Uterus (tissue), 2 donors: ENCODE results near the gene MTIF2.

Experiments used
- POLR2A ChIP-seq, 2 donors: fragments of 450-650 bp; IDR thresholded peaks; one replicate each; pipeline ENCODE4 v1.6.1; 2016; ENCODE audit warnings: antibody characterized with exemption in 2 of 2, mild to moderate bottlenecking in 1 of 2, moderate library complexity in 1 of 2
- TF ChIP-seq, protein P1 (sequence below), 4 experiments: fragments of 200-600 bp in 2 of 4; fragments of 450-650 bp in 2 of 4; sonication (generic) in 2 of 4; IDR thresholded peaks; one replicate each; pipeline ENCODE4 v1.5.1; 2016 to 2019; ENCODE audit warnings: antibody characterized with exemption in 4 of 4, mild to moderate bottlenecking in 2 of 4, moderate library complexity in 1 of 4

DNA sequence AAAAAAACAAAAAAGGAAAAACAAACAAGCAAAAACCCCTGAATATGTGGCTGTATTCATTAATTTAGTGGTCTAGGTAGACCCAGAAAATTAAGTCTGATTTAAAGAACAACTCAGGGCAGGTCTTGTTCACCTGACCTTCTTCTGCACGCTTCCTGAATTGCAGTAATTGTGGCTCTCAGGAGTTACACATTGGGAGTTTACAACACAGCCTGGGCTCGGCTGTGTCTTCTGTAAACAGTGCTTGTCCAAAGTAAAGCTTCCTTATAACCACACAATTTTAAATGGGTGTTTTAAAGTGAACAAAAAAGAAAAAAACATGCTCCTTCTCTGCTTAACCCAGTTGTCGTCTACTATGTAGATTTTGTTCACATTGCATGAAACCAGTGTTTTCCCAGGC lies 8.3 kb upstream of the MTIF2 start:
- TF ChIP-seq, protein P1, sequence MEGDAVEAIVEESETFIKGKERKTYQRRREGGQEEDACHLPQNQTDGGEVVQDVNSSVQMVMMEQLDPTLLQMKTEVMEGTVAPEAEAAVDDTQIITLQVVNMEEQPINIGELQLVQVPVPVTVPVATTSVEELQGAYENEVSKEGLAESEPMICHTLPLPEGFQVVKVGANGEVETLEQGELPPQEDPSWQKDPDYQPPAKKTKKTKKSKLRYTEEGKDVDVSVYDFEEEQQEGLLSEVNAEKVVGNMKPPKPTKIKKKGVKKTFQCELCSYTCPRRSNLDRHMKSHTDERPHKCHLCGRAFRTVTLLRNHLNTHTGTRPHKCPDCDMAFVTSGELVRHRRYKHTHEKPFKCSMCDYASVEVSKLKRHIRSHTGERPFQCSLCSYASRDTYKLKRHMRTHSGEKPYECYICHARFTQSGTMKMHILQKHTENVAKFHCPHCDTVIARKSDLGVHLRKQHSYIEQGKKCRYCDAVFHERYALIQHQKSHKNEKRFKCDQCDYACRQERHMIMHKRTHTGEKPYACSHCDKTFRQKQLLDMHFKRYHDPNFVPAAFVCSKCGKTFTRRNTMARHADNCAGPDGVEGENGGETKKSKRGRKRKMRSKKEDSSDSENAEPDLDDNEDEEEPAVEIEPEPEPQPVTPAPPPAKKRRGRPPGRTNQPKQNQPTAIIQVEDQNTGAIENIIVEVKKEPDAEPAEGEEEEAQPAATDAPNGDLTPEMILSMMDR (IDR thresholded peaks at IDR 0.05), result no peak
- TF ChIP-seq POLR2A (IDR thresholded peaks at IDR 0.05), result no peak
